PC-3 (cell line): ENCODE data around the gene ARHGAP4.

ENCODE experiments used
- EZH2 ChIP-seq: fragments of 300-600 bp; sonication (generic); IDR thresholded peaks from one replicate; pipeline ENCODE4 v1.6.1; 2017; ENCODE audit warnings: antibody characterized with exemption, mild to moderate bottlenecking, low read length; ENCODE audit not compliant: unreplicated experiment
- TF ChIP-seq, protein P1 (sequence below): fragments of 300-600 bp; sonication (generic); conservative IDR thresholded peaks from 2 replicates; pipeline ENCODE4 v1.5.1; 2017; ENCODE audit warnings: antibody characterized with exemption, low read depth, mild to moderate bottlenecking, low read length

DNA sequence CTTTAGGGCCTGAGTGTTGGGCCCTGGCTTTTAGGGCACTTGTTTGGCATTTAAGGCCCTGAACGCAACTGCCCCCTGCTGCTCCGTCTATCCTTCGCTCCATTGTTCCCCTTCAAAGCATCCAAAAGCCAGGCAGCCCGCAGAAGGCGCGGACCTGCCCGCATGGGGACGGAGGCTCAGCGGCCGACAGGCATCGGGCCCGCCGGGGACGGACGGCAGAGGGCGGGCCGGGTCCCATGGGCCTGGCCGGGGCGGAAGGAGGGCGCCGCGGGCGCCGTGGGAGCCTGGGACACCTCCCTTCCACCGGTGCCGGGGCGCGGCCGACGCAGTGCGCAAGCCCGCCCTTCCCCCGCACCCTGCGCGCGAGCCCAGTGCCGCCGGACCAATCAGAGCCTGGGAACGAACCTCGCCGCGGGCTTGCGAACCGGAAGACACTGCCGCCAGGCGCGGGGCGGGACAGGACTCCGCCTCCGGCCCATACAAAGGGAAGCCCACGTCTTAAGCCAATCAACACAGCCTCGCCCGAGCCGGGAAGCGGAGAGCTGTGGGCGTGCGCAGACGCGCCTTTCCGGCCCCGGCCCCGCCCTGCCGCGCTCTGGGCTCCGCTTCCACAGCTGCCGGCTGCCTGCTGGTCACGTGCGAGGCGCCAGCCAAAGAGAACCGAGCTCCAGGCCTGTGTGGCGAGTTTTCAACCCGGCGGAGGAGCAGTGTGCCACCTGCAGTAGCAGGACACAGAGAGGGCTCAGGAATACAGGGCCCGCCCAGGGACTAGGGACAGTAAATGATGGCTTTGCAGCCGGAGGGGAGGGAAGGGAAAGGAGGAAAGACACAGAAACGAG, 2.1 kb upstream of the ARHGAP4 start:
- TF ChIP-seq, protein P1, sequence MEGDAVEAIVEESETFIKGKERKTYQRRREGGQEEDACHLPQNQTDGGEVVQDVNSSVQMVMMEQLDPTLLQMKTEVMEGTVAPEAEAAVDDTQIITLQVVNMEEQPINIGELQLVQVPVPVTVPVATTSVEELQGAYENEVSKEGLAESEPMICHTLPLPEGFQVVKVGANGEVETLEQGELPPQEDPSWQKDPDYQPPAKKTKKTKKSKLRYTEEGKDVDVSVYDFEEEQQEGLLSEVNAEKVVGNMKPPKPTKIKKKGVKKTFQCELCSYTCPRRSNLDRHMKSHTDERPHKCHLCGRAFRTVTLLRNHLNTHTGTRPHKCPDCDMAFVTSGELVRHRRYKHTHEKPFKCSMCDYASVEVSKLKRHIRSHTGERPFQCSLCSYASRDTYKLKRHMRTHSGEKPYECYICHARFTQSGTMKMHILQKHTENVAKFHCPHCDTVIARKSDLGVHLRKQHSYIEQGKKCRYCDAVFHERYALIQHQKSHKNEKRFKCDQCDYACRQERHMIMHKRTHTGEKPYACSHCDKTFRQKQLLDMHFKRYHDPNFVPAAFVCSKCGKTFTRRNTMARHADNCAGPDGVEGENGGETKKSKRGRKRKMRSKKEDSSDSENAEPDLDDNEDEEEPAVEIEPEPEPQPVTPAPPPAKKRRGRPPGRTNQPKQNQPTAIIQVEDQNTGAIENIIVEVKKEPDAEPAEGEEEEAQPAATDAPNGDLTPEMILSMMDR, result no peak; the same call in 1 of the 2 replicates
- no peak for TF ChIP-seq EZH2
